NCI-H774 (cell line): ENCODE measurements around the gene NEGR1.
A peak's percentile ranks its signal among the peaks of the same experiment; 100 is the strongest.
"Not testable (repeated sequence)": the region's sequence is repeated elsewhere in the genome, so short reads cannot be mapped to it uniquely, and the experiment has no call there.

Experiments
- DNase-seq: peaks from one replicate; lab custom pipeline; 2025; lab: John Stamatoyannopoulos, UW

Gene NEGR1

GRCh38 chr1:71940261-71940660 is 342.1 kb downstream of the NEGR1 start:
- DNase-seq = no peak

- DNase-seq = no peak
These were observed 351.8 kb downstream of the NEGR1 start for GRCh38 chr1:71930511-71930910.

GRCh38 chr1:71921935-71922559 is 360.3 kb downstream of the NEGR1 start:
- DNase-seq = no peak

GRCh38 chr1:71921204-71921603 is 361.1 kb downstream of the NEGR1 start:
- no peak for DNase-seq

GRCh38 chr1:71920556-71920955 is 361.8 kb downstream of the NEGR1 start:
- DNase-seq = no peak

GRCh38 chr1:71919811-71920509 is 362.4 kb downstream of the NEGR1 start:
- no peak for DNase-seq

GRCh38 chr1:71918630-71919029 is 363.7 kb downstream of the NEGR1 start:
- DNase-seq = no peak

- no peak for DNase-seq
These were observed 365.4 kb downstream of the NEGR1 start for GRCh38 chr1:71916894-71917293.

- no peak for DNase-seq
These were observed 367.7 kb downstream of the NEGR1 start for GRCh38 chr1:71914626-71915025.

- peak; percentile 7 for DNase-seq
These were observed 373.4 kb downstream of the NEGR1 start for GRCh38 chr1:71908871-71909390.

- no peak for DNase-seq
These were observed 374.0 kb downstream of the NEGR1 start for GRCh38 chr1:71908303-71908702.

- DNase-seq = no peak
These were observed 382.5 kb downstream of the NEGR1 start for GRCh38 chr1:71899881-71900280.

GRCh38 chr1:71888166-71888565 is 394.2 kb downstream of the NEGR1 start:
- not testable (repeated sequence) for DNase-seq

GRCh38 chr1:71885171-71885570 is 397.2 kb downstream of the NEGR1 start:
- no peak for DNase-seq

- no peak for DNase-seq
These were observed 399.7 kb downstream of the NEGR1 start for GRCh38 chr1:71882637-71883036.

- no peak for DNase-seq
These were observed 400.1 kb downstream of the NEGR1 start for GRCh38 chr1:71882226-71882625.

GRCh38 chr1:71881611-71882010 is 400.7 kb downstream of the NEGR1 start:
- no peak for DNase-seq

GRCh38 chr1:71869326-71869725 is 413.0 kb downstream of the NEGR1 start:
- DNase-seq = no peak

GRCh38 chr1:71862756-71863155 is 419.6 kb downstream of the NEGR1 start:
- DNase-seq = no peak

GRCh38 chr1:71861022-71861421 is 421.3 kb downstream of the NEGR1 start:
- no peak for DNase-seq

- no peak for DNase-seq
These were observed 422.5 kb downstream of the NEGR1 start for GRCh38 chr1:71859806-71860205.

- DNase-seq = no peak
These were observed 424.5 kb downstream of the NEGR1 start for GRCh38 chr1:71857862-71858261.

- no peak for DNase-seq
These were observed 429.0 kb downstream of the NEGR1 start for GRCh38 chr1:71853360-71853759.

GRCh38 chr1:71850936-71851335 is 431.4 kb downstream of the NEGR1 start:
- DNase-seq = no peak
